Measurements from ENCODE around the gene HS3ST5. TPM values are rescaled to one million over a fixed set of nuclear protein-coding genes. Genes with fewer than 3 reads are reported as not detected.

Gene HS3ST5
- total RNA-seq, 1 experiment from 2014 or later = 0.09 TPM

DNA sequence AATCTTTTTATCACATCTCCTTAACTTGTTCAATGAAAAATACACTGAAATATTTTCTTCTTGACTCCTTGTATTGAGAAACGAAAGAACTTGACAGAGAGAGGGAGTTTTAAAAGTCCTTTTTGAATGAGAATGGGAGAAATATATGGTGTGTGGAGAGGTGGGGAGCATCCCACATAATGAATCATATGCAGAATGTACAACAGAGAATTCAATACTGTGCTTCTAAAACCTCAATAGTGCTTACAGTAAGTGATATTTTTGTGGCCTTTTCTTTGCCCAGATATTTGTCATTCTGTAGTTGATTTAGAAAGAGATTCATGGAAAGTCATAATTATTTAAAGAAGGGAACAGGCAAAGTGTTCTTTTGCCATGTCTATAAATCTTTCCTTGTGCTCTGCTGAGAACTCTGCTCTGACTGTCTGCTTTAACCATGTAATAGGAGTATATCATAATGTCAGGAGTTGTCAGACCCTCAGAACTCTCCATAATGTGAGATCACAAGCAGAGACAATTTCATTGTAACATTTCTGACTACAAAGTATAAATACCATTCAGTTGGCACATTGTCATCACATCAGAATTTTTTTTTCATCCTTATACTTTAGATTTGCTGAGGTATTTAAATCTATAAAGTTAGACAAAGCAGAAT, 32.8 kb upstream of the HS3ST5 start:
- no peaks in the 10 kb centered on the region for H3K36me3 ChIP-seq (ENCODE audit: low read depth)
- ChIA-PET CTCF (no interaction called here), POLR2A (ENCODE audit: unreplicated experiment) (no interaction called here)
- no peak overlapping the region for H3K27ac ChIP-seq
- no peak overlapping the region for H3K4me3 ChIP-seq
- no peaks in the 10 kb centered on the region for H3K9me2 ChIP-seq (ENCODE audit: insufficient read depth)
- no peaks in the 10 kb centered on the region for H4K20me1 ChIP-seq (ENCODE audit: insufficient read depth)
- no peaks in the 10 kb centered on the region for H3K9me3 ChIP-seq (ENCODE audit: insufficient read depth, low read depth)
- H2AFZ ChIP-seq = no peak overlapping the region
- H3K4me1 ChIP-seq (replicated peaks; ENCODE audit: insufficient read depth) = no peaks in the 10 kb centered on the region
- no peaks in the 10 kb centered on the region for H3F3A ChIP-seq (ENCODE audit: insufficient read depth, low read depth)
- intact Hi-C loops (cut with micrococcal nuclease; ENCODE audit: unreplicated experiment) = no loop called here
- no TSS peak for BruUV-seq (replicated peaks)
- no peak for DNase-seq
- TF ChIP-seq EZH2 (IDR thresholded peaks at IDR 0.05; ENCODE audit: low read depth) = no peak
- TF ChIP-seq, protein P1, sequence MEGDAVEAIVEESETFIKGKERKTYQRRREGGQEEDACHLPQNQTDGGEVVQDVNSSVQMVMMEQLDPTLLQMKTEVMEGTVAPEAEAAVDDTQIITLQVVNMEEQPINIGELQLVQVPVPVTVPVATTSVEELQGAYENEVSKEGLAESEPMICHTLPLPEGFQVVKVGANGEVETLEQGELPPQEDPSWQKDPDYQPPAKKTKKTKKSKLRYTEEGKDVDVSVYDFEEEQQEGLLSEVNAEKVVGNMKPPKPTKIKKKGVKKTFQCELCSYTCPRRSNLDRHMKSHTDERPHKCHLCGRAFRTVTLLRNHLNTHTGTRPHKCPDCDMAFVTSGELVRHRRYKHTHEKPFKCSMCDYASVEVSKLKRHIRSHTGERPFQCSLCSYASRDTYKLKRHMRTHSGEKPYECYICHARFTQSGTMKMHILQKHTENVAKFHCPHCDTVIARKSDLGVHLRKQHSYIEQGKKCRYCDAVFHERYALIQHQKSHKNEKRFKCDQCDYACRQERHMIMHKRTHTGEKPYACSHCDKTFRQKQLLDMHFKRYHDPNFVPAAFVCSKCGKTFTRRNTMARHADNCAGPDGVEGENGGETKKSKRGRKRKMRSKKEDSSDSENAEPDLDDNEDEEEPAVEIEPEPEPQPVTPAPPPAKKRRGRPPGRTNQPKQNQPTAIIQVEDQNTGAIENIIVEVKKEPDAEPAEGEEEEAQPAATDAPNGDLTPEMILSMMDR (conservative IDR thresholded peaks at IDR 0.05) = no peak
- H3K4me2 ChIP-seq = no peak overlapping the region
- H3K27me3 ChIP-seq (ENCODE audit: insufficient read depth, low read depth) = no peaks in the 10 kb centered on the region
- H3K79me2 ChIP-seq (ENCODE audit: low read depth) = no peaks in the 10 kb centered on the region

DNA sequence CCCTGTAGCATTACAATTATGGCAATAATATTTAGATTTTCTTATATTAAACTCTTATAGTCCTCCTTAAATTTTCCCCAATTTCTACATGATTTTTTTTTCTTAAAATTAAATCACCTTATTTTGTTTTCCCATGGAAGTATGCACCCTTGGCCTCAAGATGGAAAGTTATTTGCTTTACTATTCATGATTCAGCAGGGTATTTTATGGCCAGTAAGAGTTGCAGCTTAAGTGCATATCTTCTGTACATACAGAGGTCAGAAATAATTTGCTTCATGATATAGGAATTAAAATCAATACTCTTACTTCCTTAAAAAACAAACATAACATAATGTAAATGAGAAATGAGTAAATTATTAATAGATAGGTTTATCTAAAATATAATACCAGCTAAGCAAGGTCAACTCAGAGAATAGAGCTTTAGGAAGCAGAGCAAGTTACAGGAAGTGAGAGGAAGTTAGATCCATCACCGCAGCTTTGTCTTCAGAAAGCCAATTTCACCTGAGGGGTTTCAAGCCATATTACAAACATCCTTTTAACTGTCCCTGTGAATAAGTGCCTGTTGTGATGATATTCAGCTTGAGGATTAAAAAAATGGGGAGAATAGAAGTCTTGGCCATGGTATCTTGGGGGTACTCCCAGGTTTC, 24.6 kb upstream of the HS3ST5 start:
- ChIA-PET CTCF (no interaction called here), POLR2A (ENCODE audit: unreplicated experiment) (no interaction called here)
- H2AFZ ChIP-seq = no peak overlapping the region
- no peaks in the 10 kb centered on the region for H3K36me3 ChIP-seq (ENCODE audit: low read depth)
- H4K20me1 ChIP-seq (ENCODE audit: insufficient read depth) = no peaks in the 10 kb centered on the region
- no peaks in the 10 kb centered on the region for H3K9me2 ChIP-seq (ENCODE audit: insufficient read depth)
- H3K4me1 ChIP-seq (replicated peaks; ENCODE audit: insufficient read depth) = no peaks in the 10 kb centered on the region
- H3F3A ChIP-seq (ENCODE audit: insufficient read depth, low read depth) = no peaks in the 10 kb centered on the region
- no peaks in the 10 kb centered on the region for H3K79me2 ChIP-seq (ENCODE audit: low read depth)
- H3K27ac ChIP-seq = no peak overlapping the region
- intact Hi-C loops (cut with micrococcal nuclease; ENCODE audit: unreplicated experiment) = no loop called here
- H3K4me2 ChIP-seq = no peak overlapping the region
- DNase-seq = no peak
- TF ChIP-seq, protein P1 (conservative IDR thresholded peaks at IDR 0.05) = no peak
- TF ChIP-seq EZH2 (IDR thresholded peaks at IDR 0.05; ENCODE audit: low read depth) = no peak
- no peak overlapping the region for H3K4me3 ChIP-seq
- BruUV-seq (replicated peaks) = no TSS peak
- no peaks in the 10 kb centered on the region for H3K27me3 ChIP-seq (ENCODE audit: insufficient read depth, low read depth)
- H3K9me3 ChIP-seq (ENCODE audit: insufficient read depth, low read depth) = no peaks in the 10 kb centered on the region

DNA sequence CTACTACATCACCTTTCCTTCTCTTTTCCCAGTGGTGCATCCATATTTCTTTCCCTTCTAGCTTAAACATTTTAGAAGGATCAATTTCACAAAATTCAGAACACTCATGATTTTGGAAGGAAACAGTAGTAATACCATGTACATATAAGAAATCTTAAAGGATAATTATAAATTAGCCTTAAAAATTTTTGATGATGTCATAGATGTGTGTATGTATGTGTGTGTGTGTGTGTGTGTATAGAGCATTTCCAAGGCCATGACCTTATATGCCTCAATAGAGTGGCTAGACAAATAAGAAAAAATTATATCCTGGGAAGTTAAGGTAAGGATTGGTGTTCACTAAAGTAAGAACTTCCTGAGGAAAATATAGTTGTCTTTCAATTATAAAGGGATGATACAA, 24.1 kb upstream of the HS3ST5 start:
- Histone ChIP-seq H3K27ac (no peak overlapping the region), H4K20me1 (ENCODE audit: insufficient read depth) (no peaks in the 10 kb centered on the region), H3K9me3 (ENCODE audit: insufficient read depth, low read depth) (no peaks in the 10 kb centered on the region), H3K36me3 (ENCODE audit: low read depth) (no peaks in the 10 kb centered on the region), H3K27me3 (ENCODE audit: insufficient read depth, low read depth) (no peaks in the 10 kb centered on the region), H2AFZ (no peak overlapping the region), H3K9me2 (ENCODE audit: insufficient read depth) (no peaks in the 10 kb centered on the region), H3K79me2 (ENCODE audit: low read depth) (no peaks in the 10 kb centered on the region), H3K4me3 (no peak overlapping the region), H3K4me1 (replicated peaks; ENCODE audit: insufficient read depth) (no peaks in the 10 kb centered on the region), H3F3A (ENCODE audit: insufficient read depth, low read depth) (no peaks in the 10 kb centered on the region), H3K4me2 (no peak overlapping the region)
- intact Hi-C loops (cut with micrococcal nuclease; ENCODE audit: unreplicated experiment) = no loop called here
- ChIA-PET CTCF (no interaction called here), POLR2A (ENCODE audit: unreplicated experiment) (no interaction called here)
- BruUV-seq (replicated peaks) = no TSS peak
- DNase-seq = no peak
- TF ChIP-seq, protein P1 (conservative IDR thresholded peaks at IDR 0.05) = no peak
- no peak for TF ChIP-seq EZH2 (IDR thresholded peaks at IDR 0.05; ENCODE audit: low read depth)

Measured in PC-9 (cell line).